Cardiac muscle cell (in vitro differentiated cells and primary cell): ENCODE data around the gene ZMIZ2. TPM values are rescaled to one million over a fixed set of nuclear protein-coding genes. Genes with fewer than 3 reads are reported as not detected.

Source experiments
- DNase-seq, 2 donors: peaks; one replicate each; pipeline versions ENCODE4 v3.0.0 to v3.0.0-alpha.2; 2010 to 2017; ENCODE audit warnings: low read depth in 1 of 2, low spot score in 1 of 2
- H3K27ac ChIP-seq: fragments of 200-600 bp; sonication (generic); 2 replicates; pipeline ENCODE4 v1.5.1; 2016
- H3K27me3 ChIP-seq: fragments of 200-600 bp; sonication (generic); 2 replicates; pipeline ENCODE4 v1.6.0; 2016; ENCODE audit warnings: control low read depth
- H3K36me3 ChIP-seq: fragments of 200-600 bp; sonication (generic); 2 replicates; pipeline ENCODE4 v1.5.1; 2016; ENCODE audit warnings: control low read depth
- H3K4me1 ChIP-seq: fragments of 200-600 bp; sonication (generic); 2 replicates; pipeline ENCODE4 v1.8.1; 2017; ENCODE audit warnings: low read depth, mild to moderate bottlenecking, mixed run types
- H3K4me3 ChIP-seq: fragments of 200-600 bp; sonication (generic); 2 replicates; pipeline ENCODE4 v1.5.1; 2016; ENCODE audit warnings: mild to moderate bottlenecking
- H3K9me3 ChIP-seq: fragments of 200-600 bp; sonication (generic); 2 replicates; pipeline ENCODE4 v1.5.1; 2017; ENCODE audit warnings: low read depth, mild to moderate bottlenecking, control low read depth
- CTCF ChIP-seq: IDR thresholded peaks from 2 replicates; pipeline ENCODE4 v1.5.1; 2012; ENCODE audit warnings: low read depth, mild to moderate bottlenecking, low read length
- polyA plus RNA-seq: library from polyadenylated mRNA; unstranded; fragments of >200 nt; fragmentation: Nextera tagmentation; extraction: Ambion mirVana; gene quantifications from 2 replicates; pipeline ENCODE4 v1.2.1, GENCODE V29; 2016
- total RNA-seq: library from RNA; depleted of rRNA; stranded (reverse); fragments of >200 nt; gene quantifications from 2 replicates; pipeline ENCODE4 v1.2.3, GENCODE V29; 2016

Gene ZMIZ2
- total and polyA plus RNA-seq, 2 experiments from 2014 or later: 47.7 to 58.9 TPM

DNA sequence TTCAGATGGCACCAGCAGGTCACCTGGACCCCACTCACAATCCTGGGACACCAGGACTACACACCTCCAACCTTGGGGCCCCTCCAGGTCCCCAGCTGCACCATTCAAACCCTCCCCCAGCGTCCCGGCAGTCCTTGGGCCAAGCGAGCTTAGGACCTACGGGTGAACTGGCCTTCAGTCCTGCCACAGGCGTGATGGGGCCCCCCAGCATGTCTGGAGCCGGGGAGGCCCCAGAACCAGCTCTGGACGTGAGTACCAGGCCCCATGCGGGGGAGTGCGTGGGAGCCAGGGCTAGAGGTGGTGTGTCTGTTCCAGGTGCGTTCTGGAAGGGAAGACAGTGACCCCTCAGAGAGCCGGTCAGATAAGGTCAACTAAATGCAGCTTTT, 17.8 kb downstream of the ZMIZ2 start:
- Histone ChIP-seq H3K9me3 (no peaks in the 10 kb centered on the region), H3K4me1 (no peaks in the 10 kb centered on the region), H3K27ac (no peak overlapping the region), H3K4me3 (no peak overlapping the region), H3K27me3 (no peaks in the 10 kb centered on the region), H3K36me3 (peaks cover 48% of the 10 kb centered on the region)
- no peak for TF ChIP-seq CTCF
- DNase-seq: no peak

DNA sequence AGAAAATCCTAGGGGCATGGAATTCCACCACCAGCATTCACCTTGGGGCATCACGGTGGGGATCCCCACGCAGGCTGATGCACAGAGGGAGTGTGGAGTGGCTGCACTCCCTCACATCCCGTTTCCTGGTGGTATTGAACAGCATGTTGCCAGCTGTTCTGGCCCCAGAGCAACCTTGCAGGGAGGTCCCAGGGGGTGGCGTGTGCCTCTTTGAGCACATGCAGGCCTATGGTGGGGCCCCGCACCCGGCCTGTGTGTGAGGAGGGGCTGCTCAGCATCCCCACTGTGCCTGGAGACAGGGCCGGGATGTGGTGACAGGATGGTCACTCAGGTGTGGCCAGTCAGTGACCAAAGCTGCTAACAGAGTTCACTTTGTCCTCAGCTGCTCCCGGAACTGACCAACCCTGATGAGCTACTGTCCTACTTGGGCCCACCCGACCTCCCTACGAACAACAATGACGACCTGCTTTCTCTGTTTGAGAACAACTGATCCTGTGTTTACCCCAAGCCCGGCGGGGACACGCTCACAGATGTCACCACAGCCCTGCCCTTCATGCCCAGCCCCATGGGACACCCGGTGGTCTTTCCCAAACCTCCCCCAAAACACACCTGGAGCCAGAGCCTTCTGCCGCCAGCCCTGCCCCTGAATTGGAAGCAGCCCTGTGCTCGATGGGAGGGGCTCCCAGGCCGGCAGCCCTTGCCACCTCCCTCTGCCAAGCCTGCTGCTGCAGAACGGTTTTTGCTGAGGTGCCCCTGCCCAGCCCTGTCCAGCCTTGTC, 18.7 kb downstream of the ZMIZ2 start:
- no peak for TF ChIP-seq CTCF
- Histone ChIP-seq H3K27me3 (no peaks in the 10 kb centered on the region), H3K4me3 (no peak overlapping the region), H3K27ac (peak overlapping the region; percentile 76), H3K36me3 (peaks cover 41% of the 10 kb centered on the region), H3K9me3 (no peaks in the 10 kb centered on the region), H3K4me1 (no peaks in the 10 kb centered on the region)
- DNase-seq: no peak

GRCh38 chr7:44767912-44768627, 19.4 kb downstream of the ZMIZ2 start:
- peaks cover 39% of the 10 kb centered on the region for H3K36me3 ChIP-seq
- DNase-seq: peak in 1 of 2 donors; percentile 83
- no peaks in the 10 kb centered on the region for H3K9me3 ChIP-seq
- H3K27ac ChIP-seq: peak overlapping the region; percentile 76
- no peaks in the 10 kb centered on the region for H3K27me3 ChIP-seq
- no peaks in the 10 kb centered on the region for H3K4me1 ChIP-seq
- no peak overlapping the region for H3K4me3 ChIP-seq
- TF ChIP-seq CTCF: no peak

DNA sequence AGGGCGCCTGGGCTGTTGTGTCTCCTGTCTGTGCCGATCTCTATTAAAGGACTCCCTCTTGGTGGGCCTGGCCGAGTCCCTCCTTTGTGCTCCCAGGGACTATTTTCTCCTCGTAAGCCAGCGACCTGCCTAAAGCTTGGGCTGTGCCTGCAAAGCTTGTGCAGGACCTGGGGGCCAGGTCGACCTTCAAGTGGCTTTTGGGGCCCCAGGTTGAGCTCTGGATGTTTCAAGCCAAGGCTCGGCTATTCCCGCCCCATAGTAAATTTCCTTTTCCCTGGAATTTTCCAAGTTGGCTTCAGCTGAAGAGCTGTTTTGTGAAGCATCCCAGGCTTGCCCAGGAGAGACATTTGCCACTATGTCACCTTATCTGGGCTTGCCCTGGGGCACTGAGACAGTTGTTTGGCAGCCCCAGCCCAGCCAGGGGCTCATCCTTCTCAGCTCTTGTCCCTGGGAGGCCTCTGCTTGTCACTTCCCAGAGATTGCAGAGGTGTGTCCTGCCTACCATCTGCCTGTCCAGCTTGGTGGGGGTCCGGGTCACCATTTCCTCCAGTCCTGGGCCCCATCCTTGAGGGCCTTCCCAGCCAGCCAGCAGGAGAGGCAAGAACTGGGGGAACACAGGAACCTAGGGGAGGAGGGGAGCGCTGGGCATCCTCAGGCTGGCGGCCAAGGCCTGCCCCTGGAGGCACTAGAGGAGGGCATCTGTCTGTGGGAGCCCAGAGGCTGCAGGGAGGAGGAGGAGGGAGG, 20.2 kb downstream of the ZMIZ2 start:
- peak overlapping the region; percentile 76 for H3K27ac ChIP-seq
- H3K27me3 ChIP-seq: no peaks in the 10 kb centered on the region
- no peaks in the 10 kb centered on the region for H3K4me1 ChIP-seq
- DNase-seq: no peak
- no peaks in the 10 kb centered on the region for H3K9me3 ChIP-seq
- no peak for TF ChIP-seq CTCF
- H3K4me3 ChIP-seq: no peak overlapping the region
- H3K36me3 ChIP-seq: peaks cover 32% of the 10 kb centered on the region

GRCh38 chr7:44769376-44769775, 20.7 kb downstream of the ZMIZ2 start:
- Histone ChIP-seq H3K27ac (peak overlapping the region; percentile 76), H3K4me1 (no peaks in the 10 kb centered on the region), H3K4me3 (no peak overlapping the region), H3K27me3 (no peaks in the 10 kb centered on the region), H3K9me3 (no peaks in the 10 kb centered on the region), H3K36me3 (peaks cover 27% of the 10 kb centered on the region)
- no peak for TF ChIP-seq CTCF
- no peak for DNase-seq
